ENCODE data around the gene KRT3.

DNA sequence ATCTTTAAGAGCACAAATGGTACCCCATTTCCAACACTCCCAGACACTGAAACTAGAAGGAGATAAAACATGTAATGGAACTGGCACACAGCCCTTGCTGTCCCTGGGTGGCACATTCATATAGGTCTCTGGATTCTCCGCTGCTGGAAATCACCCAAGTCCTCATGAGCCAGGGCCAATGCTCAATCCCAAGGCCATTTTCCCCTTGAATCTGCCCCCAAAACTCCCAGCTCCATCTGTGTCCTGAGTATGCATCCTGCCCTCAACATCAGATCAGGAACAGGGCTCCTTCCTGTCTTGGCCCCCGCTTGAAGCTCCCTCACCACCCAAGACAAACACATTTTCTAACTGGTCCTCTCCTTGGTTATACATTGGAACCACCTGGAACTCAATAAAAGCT is 43.4 kb downstream of the KRT3 start:
- no peak for TF ChIP-seq EZH2 (IDR thresholded peaks at IDR 0.05; ENCODE audit: borderline replicate concordance, low read depth, low read length, severe bottlenecking)
- TF ChIP-seq, protein P1, sequence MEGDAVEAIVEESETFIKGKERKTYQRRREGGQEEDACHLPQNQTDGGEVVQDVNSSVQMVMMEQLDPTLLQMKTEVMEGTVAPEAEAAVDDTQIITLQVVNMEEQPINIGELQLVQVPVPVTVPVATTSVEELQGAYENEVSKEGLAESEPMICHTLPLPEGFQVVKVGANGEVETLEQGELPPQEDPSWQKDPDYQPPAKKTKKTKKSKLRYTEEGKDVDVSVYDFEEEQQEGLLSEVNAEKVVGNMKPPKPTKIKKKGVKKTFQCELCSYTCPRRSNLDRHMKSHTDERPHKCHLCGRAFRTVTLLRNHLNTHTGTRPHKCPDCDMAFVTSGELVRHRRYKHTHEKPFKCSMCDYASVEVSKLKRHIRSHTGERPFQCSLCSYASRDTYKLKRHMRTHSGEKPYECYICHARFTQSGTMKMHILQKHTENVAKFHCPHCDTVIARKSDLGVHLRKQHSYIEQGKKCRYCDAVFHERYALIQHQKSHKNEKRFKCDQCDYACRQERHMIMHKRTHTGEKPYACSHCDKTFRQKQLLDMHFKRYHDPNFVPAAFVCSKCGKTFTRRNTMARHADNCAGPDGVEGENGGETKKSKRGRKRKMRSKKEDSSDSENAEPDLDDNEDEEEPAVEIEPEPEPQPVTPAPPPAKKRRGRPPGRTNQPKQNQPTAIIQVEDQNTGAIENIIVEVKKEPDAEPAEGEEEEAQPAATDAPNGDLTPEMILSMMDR (IDR thresholded peaks at IDR 0.05; ENCODE audit: borderline replicate concordance, extremely low read depth, low read length, poor library complexity, severe bottlenecking) = no peak
